ENCODE measurements around the gene CPSF6.
"Not testable (repeated sequence)": the region's sequence is repeated elsewhere in the genome, so short reads cannot be mapped to it uniquely, and the experiment has no call there.

The CPSF6 gene

DNA sequence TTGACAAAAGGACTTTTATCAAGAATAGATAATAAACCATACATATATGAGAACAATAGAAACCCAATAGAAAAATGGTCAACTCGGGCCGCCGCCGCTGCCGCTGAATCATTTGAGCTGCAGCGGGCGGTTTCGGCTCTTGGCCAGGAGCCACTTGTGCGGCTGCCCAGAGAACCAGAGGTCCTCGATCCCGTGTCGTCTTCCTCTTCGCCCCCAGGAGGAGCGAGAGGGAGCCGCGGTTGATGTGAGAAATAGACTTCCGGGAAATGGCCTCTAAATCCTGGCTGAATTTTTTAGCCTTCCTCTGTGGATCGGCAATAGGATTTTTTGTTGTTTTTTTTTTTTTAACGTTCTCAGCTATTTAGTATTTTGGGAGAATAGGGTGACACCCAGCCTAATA, 44.8 kb downstream of the CPSF6 start:
- Histone ChIP-seq H3K4me3 (ENCODE audit: low read length in 2 of 2) (peak overlapping the region; percentile 16 to 53), H3K9me3 (ENCODE audit: control insufficient read depth in 2 of 2, low read length in 2 of 2) (no peaks in the 10 kb centered on the region), H3K27ac (ENCODE audit: low read depth in 2 of 2, low read length in 2 of 2) (no peak overlapping the region), H3K27me3 (ENCODE audit: control insufficient read depth in 2 of 2, insufficient read depth in 2 of 2, low read length in 2 of 2) (peaks cover 5 to 8% of the 10 kb centered on the region in 2 donors), H3K36me3 (ENCODE audit: control insufficient read depth in 2 of 2, insufficient read depth in 2 of 2, low read length in 2 of 2) (no peaks in the 10 kb centered on the region), H3K4me1 (ENCODE audit: control insufficient read depth in 2 of 2, insufficient read depth in 2 of 2, low read length in 2 of 2) (peaks cover 3 to 5% of the 10 kb centered on the region in 2 donors), H3K9ac (ENCODE audit: low read depth in 1 of 2, low read length in 2 of 2) (no peak overlapping the region)

DNA sequence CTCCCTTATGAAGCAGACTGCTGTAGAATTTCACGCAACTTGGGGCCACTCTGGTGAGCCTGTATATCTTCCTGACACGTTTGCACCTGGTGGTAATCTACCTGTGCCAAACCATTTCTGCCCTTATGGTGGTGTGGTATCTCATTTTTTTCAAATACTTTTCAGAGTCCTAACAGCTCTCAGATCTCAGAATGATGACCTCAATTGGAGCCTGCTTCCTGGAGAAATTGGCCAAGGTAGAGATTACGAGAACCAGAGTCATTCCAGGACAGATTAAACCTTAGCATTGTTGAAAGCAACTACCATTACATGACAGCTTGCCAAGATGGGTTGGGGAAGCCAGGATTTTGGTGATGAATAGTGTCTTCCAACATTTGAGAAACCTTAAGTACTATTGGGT, 48.2 kb downstream of the CPSF6 start:
- no peak overlapping the region for H3K27ac ChIP-seq (ENCODE audit: low read depth in 2 of 2, low read length in 2 of 2)
- H3K27me3 ChIP-seq (ENCODE audit: control insufficient read depth in 2 of 2, insufficient read depth in 2 of 2, low read length in 2 of 2), result peaks cover 8 to 13% of the 10 kb centered on the region in 2 donors
- H3K4me3 ChIP-seq (ENCODE audit: low read length in 2 of 2), result no peak overlapping the region
- H3K36me3 ChIP-seq (ENCODE audit: control insufficient read depth in 2 of 2, insufficient read depth in 2 of 2, low read length in 2 of 2), result no peaks in the 10 kb centered on the region
- no peaks in the 10 kb centered on the region for H3K9me3 ChIP-seq (ENCODE audit: control insufficient read depth in 2 of 2, low read length in 2 of 2)
- H3K4me1 ChIP-seq (ENCODE audit: control insufficient read depth in 2 of 2, insufficient read depth in 2 of 2, low read length in 2 of 2), result peaks cover 3 to 6% of the 10 kb centered on the region in 2 donors
- no peak overlapping the region for H3K9ac ChIP-seq (ENCODE audit: low read depth in 1 of 2, low read length in 2 of 2)

DNA sequence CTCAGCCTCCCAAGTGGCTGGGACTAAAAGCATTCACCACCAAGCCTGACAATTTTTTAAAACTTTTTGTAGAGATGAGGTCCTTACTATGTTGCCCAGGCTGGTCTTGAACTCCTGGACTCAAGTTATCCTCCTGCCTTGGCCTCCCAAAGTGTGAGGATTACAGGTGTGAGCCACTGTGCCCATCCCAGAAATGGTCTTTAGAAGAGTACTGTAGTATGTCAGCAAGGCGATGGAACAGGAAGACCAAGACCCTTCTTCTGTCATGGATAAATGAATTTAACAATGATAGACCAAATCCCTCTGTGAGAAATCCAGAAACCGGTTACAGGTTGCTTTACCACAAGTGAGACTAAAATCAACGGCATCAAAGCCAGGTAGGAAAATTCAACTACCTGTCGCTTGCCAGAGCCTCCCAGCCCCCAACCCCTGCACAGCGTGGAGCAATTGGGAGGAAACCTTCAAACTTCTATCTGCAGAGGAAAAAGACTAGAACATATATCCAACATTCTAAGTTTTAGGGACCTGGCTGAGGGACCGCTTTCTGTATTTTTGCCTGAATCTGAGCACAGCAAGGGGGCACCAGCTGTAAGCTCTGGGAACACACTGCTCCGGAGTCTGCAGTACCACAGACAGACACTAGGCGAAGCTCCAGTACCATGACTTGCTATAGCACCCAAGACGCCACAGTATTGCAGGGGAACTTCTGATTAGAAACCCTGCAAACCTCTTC, 51.3 kb downstream of the CPSF6 start:
- Histone ChIP-seq H3K9ac (ENCODE audit: low read depth in 1 of 2, low read length in 2 of 2) (no peak overlapping the region), H3K4me3 (ENCODE audit: low read length in 2 of 2) (no peak overlapping the region), H3K4me1 (ENCODE audit: control insufficient read depth in 2 of 2, insufficient read depth in 2 of 2, low read length in 2 of 2) (peaks cover 0 to 2% of the 10 kb centered on the region in 2 donors), H3K27me3 (ENCODE audit: control insufficient read depth in 2 of 2, insufficient read depth in 2 of 2, low read length in 2 of 2) (peaks cover 4 to 5% of the 10 kb centered on the region in 2 donors), H3K27ac (ENCODE audit: low read depth in 2 of 2, low read length in 2 of 2) (no peak overlapping the region), H3K36me3 (ENCODE audit: control insufficient read depth in 2 of 2, insufficient read depth in 2 of 2, low read length in 2 of 2) (no peaks in the 10 kb centered on the region), H3K9me3 (ENCODE audit: control insufficient read depth in 2 of 2, low read length in 2 of 2) (no peaks in the 10 kb centered on the region)

DNA sequence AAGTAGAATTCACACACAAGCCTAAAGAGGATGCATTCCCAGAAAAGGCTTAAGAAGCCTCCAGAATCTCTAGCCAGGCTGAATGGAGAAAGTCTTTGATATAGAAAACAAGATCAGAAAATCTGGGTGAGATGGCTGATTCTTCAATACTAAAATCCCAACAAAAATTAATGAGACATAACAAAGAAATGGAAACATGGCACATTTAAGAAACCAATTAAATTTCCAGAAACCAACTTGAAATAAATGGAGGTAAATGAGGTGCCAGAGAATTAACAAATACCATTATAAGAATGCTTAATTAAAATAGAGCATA, 51.9 kb downstream of the CPSF6 start:
- peaks cover 0 to 2% of the 10 kb centered on the region in 2 donors for H3K4me1 ChIP-seq (ENCODE audit: control insufficient read depth in 2 of 2, insufficient read depth in 2 of 2, low read length in 2 of 2)
- H3K9ac ChIP-seq (ENCODE audit: low read depth in 1 of 2, low read length in 2 of 2), result no peak overlapping the region
- no peak overlapping the region for H3K4me3 ChIP-seq (ENCODE audit: low read length in 2 of 2)
- H3K36me3 ChIP-seq (ENCODE audit: control insufficient read depth in 2 of 2, insufficient read depth in 2 of 2, low read length in 2 of 2), result no peaks in the 10 kb centered on the region
- H3K27me3 ChIP-seq (ENCODE audit: control insufficient read depth in 2 of 2, insufficient read depth in 2 of 2, low read length in 2 of 2), result peaks cover 4 to 5% of the 10 kb centered on the region in 2 donors
- no peaks in the 10 kb centered on the region for H3K9me3 ChIP-seq (ENCODE audit: control insufficient read depth in 2 of 2, low read length in 2 of 2)
- no peak overlapping the region for H3K27ac ChIP-seq (ENCODE audit: low read depth in 2 of 2, low read length in 2 of 2)

DNA sequence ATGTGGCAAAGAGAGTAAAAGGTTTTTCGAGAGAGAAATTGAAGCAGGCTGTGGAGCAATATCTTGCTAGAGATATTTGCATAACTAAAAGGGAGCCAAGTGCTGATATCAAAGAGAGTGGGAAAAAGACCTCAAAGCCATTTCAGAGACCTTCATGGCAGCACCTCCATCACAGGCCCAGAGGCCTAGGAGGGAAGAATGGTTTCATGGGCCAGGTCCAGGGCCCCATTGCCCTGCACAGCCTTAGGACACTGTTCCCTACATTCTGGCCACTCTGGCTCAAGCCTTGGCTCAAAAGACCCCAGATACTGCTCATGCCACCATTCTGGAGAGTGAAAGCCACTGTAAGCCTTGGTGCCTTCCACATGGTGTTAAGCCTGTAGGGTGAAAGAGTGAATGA, 58.8 kb downstream of the CPSF6 start:
- H3K27ac ChIP-seq (ENCODE audit: low read depth in 2 of 2, low read length in 2 of 2), result no peak overlapping the region
- H3K27me3 ChIP-seq (ENCODE audit: control insufficient read depth in 2 of 2, insufficient read depth in 2 of 2, low read length in 2 of 2), result no peaks in the 10 kb centered on the region
- no peak overlapping the region for H3K9ac ChIP-seq (ENCODE audit: low read depth in 1 of 2, low read length in 2 of 2)
- no peak overlapping the region for H3K4me3 ChIP-seq (ENCODE audit: low read length in 2 of 2)
- no peaks in the 10 kb centered on the region for H3K36me3 ChIP-seq (ENCODE audit: control insufficient read depth in 2 of 2, insufficient read depth in 2 of 2, low read length in 2 of 2)
- H3K4me1 ChIP-seq (ENCODE audit: control insufficient read depth in 2 of 2, insufficient read depth in 2 of 2, low read length in 2 of 2), result no peaks in the 10 kb centered on the region
- peaks cover 0 to 2% of the 10 kb centered on the region in 2 donors for H3K9me3 ChIP-seq (ENCODE audit: control insufficient read depth in 2 of 2, low read length in 2 of 2)

DNA sequence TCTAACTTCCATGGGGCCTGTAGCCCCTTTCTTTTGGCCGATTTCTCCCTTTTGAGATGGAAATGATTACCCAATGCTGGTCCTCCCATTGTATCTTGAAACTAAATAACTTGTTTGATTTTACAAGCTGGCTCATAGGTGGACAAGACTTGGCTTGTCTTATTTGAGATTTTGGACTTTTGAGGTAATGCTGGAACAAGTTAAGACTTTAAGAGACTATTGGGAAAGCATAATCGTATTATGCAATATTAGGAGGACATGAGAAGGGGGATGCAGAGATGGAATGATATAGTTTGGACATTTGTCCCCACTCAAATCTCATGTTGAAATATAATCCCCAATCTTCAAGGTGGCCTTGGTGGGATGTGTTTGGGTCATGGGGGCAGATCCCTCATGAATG, 59.6 kb downstream of the CPSF6 start:
- Histone ChIP-seq H3K36me3 (ENCODE audit: control insufficient read depth in 2 of 2, insufficient read depth in 2 of 2, low read length in 2 of 2) (no peaks in the 10 kb centered on the region), H3K27ac (ENCODE audit: low read depth in 2 of 2, low read length in 2 of 2) (no peak overlapping the region), H3K9me3 (ENCODE audit: control insufficient read depth in 2 of 2, low read length in 2 of 2) (peaks cover 0 to 2% of the 10 kb centered on the region in 2 donors), H3K9ac (ENCODE audit: low read depth in 1 of 2, low read length in 2 of 2) (no peak overlapping the region), H3K27me3 (ENCODE audit: control insufficient read depth in 2 of 2, insufficient read depth in 2 of 2, low read length in 2 of 2) (no peaks in the 10 kb centered on the region), H3K4me3 (ENCODE audit: low read length in 2 of 2) (no peak overlapping the region), H3K4me1 (ENCODE audit: control insufficient read depth in 2 of 2, insufficient read depth in 2 of 2, low read length in 2 of 2) (no peaks in the 10 kb centered on the region)

DNA sequence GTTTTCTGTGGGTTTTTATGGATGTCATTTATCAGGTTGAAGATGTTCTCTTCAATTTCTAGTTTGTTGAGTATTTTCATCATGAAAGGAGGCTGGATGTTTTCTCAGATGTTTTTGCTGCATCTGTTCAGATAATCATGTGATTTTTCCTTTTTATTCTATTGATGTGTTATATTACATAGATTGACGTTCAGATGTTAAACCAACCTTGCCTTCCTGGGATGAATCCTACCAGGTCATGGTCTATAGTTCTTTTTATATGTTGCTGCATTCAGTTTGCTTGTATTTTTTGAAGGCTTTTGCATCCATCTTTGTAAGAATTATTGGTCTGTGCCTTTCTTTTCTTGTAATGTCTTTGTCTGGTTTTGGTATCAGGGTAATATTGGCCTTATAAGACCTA, 64.9 kb downstream of the CPSF6 start:
- Histone ChIP-seq H3K9me3 (ENCODE audit: control insufficient read depth in 2 of 2, low read length in 2 of 2) (peaks cover 0 to 2% of the 10 kb centered on the region in 2 donors), H3K27ac (ENCODE audit: low read depth in 2 of 2, low read length in 2 of 2) (no peak overlapping the region), H3K4me3 (ENCODE audit: low read length in 2 of 2) (no peak overlapping the region), H3K4me1 (ENCODE audit: control insufficient read depth in 2 of 2, insufficient read depth in 2 of 2, low read length in 2 of 2) (no peaks in the 10 kb centered on the region), H3K9ac (ENCODE audit: low read depth in 1 of 2, low read length in 2 of 2) (no peak overlapping the region), H3K36me3 (ENCODE audit: control insufficient read depth in 2 of 2, insufficient read depth in 2 of 2, low read length in 2 of 2) (no peaks in the 10 kb centered on the region), H3K27me3 (ENCODE audit: control insufficient read depth in 2 of 2, insufficient read depth in 2 of 2, low read length in 2 of 2) (no peaks in the 10 kb centered on the region)

DNA sequence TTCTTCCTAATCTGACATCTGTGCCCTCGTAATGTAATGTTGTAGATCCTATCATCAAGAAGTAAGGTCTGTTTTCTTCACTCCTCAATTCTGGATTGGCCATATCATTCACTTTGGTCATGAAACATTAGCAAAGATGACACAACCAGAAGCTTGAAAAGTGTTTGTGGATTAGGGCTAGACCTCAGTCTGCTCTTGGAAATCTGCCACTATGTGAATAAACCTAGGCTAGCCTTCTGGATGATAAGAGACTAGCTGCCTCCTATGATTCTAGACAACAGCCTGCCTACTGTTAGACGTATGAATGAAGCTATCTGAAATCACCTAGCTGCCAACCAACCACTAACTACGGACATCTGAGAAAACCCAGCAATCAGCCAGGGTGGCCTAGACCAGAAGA, 70.1 kb downstream of the CPSF6 start:
- H3K4me3 ChIP-seq (ENCODE audit: low read length in 2 of 2), result no peak overlapping the region
- H3K36me3 ChIP-seq (ENCODE audit: control insufficient read depth in 2 of 2, insufficient read depth in 2 of 2, low read length in 2 of 2), result no peaks in the 10 kb centered on the region
- H3K27me3 ChIP-seq (ENCODE audit: control insufficient read depth in 2 of 2, insufficient read depth in 2 of 2, low read length in 2 of 2), result no peaks in the 10 kb centered on the region
- no peak overlapping the region for H3K27ac ChIP-seq (ENCODE audit: low read depth in 2 of 2, low read length in 2 of 2)
- no peaks in the 10 kb centered on the region for H3K9me3 ChIP-seq (ENCODE audit: control insufficient read depth in 2 of 2, low read length in 2 of 2)
- H3K4me1 ChIP-seq (ENCODE audit: control insufficient read depth in 2 of 2, insufficient read depth in 2 of 2, low read length in 2 of 2), result no peaks in the 10 kb centered on the region
- H3K9ac ChIP-seq (ENCODE audit: low read depth in 1 of 2, low read length in 2 of 2), result no peak overlapping the region

DNA sequence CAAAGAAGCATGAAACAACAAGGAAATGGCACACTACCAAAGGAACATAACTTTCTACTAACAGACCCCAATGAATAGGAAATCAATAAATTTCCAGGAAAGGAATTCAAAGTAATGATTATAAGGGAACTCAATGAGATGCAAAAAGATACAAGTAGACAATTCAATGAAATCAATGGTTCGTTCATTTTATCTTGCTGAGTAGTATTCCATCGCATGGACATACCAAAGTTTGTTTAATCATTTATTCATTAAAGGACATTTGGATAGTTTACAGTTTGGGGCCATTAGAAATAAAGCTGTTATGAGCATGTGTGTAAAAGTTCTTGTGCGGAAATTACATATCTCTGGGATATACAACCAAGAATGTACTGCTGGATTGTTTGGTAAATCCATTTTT, 73.8 kb downstream of the CPSF6 start:
- no peaks in the 10 kb centered on the region for H3K9me3 ChIP-seq (ENCODE audit: control insufficient read depth in 2 of 2, low read length in 2 of 2)
- H3K4me1 ChIP-seq (ENCODE audit: control insufficient read depth in 2 of 2, insufficient read depth in 2 of 2, low read length in 2 of 2), result no peaks in the 10 kb centered on the region
- H3K27ac ChIP-seq (ENCODE audit: low read depth in 2 of 2, low read length in 2 of 2), result no peak overlapping the region
- no peak overlapping the region for H3K4me3 ChIP-seq (ENCODE audit: low read length in 2 of 2)
- no peak overlapping the region for H3K9ac ChIP-seq (ENCODE audit: low read depth in 1 of 2, low read length in 2 of 2)
- H3K27me3 ChIP-seq (ENCODE audit: control insufficient read depth in 2 of 2, insufficient read depth in 2 of 2, low read length in 2 of 2), result no peaks in the 10 kb centered on the region
- no peaks in the 10 kb centered on the region for H3K36me3 ChIP-seq (ENCODE audit: control insufficient read depth in 2 of 2, insufficient read depth in 2 of 2, low read length in 2 of 2)

DNA sequence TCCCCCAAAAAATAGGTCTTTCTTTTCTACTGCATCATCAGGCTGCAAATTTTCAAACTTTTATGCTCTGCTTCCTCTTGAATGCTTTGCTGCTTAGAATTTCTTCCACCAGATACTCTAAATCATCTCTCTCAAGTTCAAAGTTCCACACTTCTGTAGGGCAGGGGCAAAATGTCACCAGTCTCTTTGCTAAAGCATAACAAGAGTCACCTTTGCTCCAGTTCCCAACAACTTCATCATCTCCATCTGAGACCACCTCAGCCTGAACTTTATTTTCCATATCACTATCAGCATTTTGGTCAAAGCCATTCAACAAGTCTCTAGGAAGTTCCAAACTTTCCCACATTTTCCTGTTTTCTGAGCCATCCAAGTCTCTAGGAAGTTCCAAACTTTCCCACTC, 77.4 kb downstream of the CPSF6 start:
- H3K4me3 ChIP-seq (ENCODE audit: low read length in 2 of 2); H3K4me1 ChIP-seq (ENCODE audit: control insufficient read depth in 2 of 2, insufficient read depth in 2 of 2, low read length in 2 of 2); H3K27ac ChIP-seq (ENCODE audit: low read depth in 2 of 2, low read length in 2 of 2); H3K36me3 ChIP-seq (ENCODE audit: control insufficient read depth in 2 of 2, insufficient read depth in 2 of 2, low read length in 2 of 2); H3K9me3 ChIP-seq (ENCODE audit: control insufficient read depth in 2 of 2, low read length in 2 of 2); H3K27me3 ChIP-seq (ENCODE audit: control insufficient read depth in 2 of 2, insufficient read depth in 2 of 2, low read length in 2 of 2); H3K9ac ChIP-seq (ENCODE audit: low read depth in 1 of 2, low read length in 2 of 2): not testable (repeated sequence)

DNA sequence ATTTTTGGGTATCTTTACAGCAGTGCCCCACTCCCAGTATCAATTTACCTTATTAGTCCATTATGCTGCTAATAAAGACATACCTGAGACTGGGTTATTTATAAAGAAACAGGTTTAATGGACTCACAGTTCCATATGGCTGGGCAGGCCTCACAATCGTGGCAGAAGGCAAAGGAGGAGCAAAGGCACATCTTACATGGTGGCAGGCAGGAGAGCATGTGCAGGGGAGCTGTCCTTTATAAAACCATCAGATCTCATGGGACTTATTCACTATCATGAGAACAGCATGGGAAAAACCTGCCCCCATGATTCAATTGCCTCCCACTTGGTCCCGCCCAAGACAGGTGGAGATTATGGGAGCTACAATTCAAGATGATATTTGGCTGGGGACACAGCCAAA, 77.9 kb downstream of the CPSF6 start:
- not testable (repeated sequence) for H3K27ac ChIP-seq (ENCODE audit: low read depth in 2 of 2, low read length in 2 of 2); H3K36me3 ChIP-seq (ENCODE audit: control insufficient read depth in 2 of 2, insufficient read depth in 2 of 2, low read length in 2 of 2); H3K4me1 ChIP-seq (ENCODE audit: control insufficient read depth in 2 of 2, insufficient read depth in 2 of 2, low read length in 2 of 2); H3K4me3 ChIP-seq (ENCODE audit: low read length in 2 of 2); H3K27me3 ChIP-seq (ENCODE audit: control insufficient read depth in 2 of 2, insufficient read depth in 2 of 2, low read length in 2 of 2); H3K9me3 ChIP-seq (ENCODE audit: control insufficient read depth in 2 of 2, low read length in 2 of 2); H3K9ac ChIP-seq (ENCODE audit: low read depth in 1 of 2, low read length in 2 of 2)

Measured in mucosa of rectum (tissue), 2 donors.